ENCODE measurements around the gene EVX2. TPM values are rescaled to one million over a fixed set of nuclear protein-coding genes. Genes with fewer than 3 reads are reported as not detected.
A peak's percentile ranks its signal among the peaks of the same experiment; 100 is the strongest.

EVX2 gene
- total RNA-seq, 2 donors from 2014 or later, result not detected

DNA sequence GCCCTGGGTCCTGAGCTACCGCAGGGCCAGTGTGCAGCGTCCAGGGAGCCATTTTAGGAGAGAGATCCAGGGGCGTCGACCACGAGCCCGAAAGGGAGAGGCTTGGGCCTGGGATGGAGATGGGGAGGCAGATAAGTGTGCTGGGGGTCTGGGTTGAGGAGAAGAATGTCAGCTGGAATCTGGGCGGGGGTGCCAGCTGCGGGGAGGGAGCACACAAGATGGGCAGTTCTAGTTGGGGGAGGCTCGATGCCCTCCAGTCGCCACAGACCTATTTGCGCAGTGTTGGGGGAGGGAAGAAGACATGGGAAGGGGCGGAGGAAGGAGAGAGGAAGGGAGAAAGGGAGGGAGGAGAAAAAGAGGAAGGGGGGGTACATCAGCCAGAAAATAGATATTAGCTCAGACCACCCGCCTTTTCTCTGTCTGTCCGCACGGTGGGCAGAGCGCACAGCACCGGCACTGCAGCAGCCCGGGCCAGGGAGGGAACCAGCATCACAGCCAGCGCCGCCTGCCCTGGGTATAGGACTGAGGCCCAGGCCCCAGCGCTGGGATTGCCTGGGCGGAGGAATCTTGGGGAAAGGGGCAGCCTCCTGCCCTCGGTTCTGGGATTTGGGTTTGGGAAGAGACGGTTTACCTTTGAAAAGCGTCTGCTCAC lies 21.4 kb upstream of the EVX2 start:
- DNase-seq (ENCODE audit: low spot score), result no peak
- TF ChIP-seq, protein P1, sequence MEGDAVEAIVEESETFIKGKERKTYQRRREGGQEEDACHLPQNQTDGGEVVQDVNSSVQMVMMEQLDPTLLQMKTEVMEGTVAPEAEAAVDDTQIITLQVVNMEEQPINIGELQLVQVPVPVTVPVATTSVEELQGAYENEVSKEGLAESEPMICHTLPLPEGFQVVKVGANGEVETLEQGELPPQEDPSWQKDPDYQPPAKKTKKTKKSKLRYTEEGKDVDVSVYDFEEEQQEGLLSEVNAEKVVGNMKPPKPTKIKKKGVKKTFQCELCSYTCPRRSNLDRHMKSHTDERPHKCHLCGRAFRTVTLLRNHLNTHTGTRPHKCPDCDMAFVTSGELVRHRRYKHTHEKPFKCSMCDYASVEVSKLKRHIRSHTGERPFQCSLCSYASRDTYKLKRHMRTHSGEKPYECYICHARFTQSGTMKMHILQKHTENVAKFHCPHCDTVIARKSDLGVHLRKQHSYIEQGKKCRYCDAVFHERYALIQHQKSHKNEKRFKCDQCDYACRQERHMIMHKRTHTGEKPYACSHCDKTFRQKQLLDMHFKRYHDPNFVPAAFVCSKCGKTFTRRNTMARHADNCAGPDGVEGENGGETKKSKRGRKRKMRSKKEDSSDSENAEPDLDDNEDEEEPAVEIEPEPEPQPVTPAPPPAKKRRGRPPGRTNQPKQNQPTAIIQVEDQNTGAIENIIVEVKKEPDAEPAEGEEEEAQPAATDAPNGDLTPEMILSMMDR (IDR thresholded peaks at IDR 0.05), result no peak
- Histone ChIP-seq H3K4me1 (ENCODE audit: control insufficient read depth in 1 of 2, low read depth in 2 of 2) (peaks cover 12 to 25% of the 10 kb centered on the region in 2 donors), H3K4me3 (peak overlapping the region; percentile 18), H3K36me3 (no peaks in the 10 kb centered on the region), H3K27me3 (replicated peaks; ENCODE audit: insufficient read depth) (peaks cover 52% of the 10 kb centered on the region), H3K27ac (no peak overlapping the region), H3K9me3 (no peaks in the 10 kb centered on the region)
- no peak for ATAC-seq (ENCODE audit: insufficient number of reproducible peaks, low FRiP score, low read depth)

DNA sequence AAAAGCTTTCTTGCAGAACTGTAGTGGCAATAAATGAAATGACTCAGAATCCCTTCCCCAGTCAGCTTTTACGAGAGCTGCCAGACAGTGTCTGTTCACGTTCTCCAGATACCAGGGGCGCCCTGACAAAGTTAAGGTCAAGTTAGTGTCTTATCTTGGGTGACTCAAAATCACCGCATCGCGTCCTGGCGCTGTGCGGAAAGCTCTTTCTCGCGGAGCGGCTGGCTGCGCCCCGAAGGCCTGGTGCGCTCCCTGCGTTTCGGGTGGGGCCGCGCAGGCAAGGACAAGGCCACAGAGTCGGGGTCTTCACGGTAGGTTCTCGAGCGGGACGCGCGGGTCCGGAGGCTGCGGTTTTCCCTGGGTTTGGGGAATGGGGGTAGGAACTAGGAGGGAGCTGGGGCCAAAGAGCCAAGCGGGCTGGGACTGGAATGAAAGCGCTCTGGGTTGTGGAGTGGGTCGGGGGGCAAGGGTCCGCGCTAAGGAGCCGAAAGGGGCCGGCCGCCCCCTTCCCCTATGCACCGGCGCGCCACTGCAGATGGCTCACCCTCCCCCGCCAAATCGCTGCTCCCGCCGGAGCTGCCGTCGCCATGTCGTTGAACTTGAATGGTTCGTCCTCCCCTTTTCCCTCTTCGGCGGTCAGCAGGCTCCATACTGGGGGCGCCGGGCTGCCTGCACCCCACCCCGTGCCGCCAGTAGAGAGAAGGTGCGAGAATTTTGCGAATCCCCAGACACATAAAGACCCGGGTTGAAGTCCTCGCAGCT lies 20.7 kb upstream of the EVX2 start:
- H3K4me3 ChIP-seq, result peak overlapping the region; percentile 18
- peaks cover 12 to 25% of the 10 kb centered on the region in 2 donors for H3K4me1 ChIP-seq (ENCODE audit: control insufficient read depth in 1 of 2, low read depth in 2 of 2)
- no peak overlapping the region for H3K27ac ChIP-seq
- TF ChIP-seq, protein P1 (IDR thresholded peaks at IDR 0.05), result no peak
- no peak for ATAC-seq (ENCODE audit: insufficient number of reproducible peaks, low FRiP score, low read depth)
- no peaks in the 10 kb centered on the region for H3K36me3 ChIP-seq
- H3K27me3 ChIP-seq (replicated peaks; ENCODE audit: insufficient read depth), result peaks cover 50% of the 10 kb centered on the region
- H3K9me3 ChIP-seq, result no peaks in the 10 kb centered on the region
- no peak for DNase-seq (ENCODE audit: low spot score)

DNA sequence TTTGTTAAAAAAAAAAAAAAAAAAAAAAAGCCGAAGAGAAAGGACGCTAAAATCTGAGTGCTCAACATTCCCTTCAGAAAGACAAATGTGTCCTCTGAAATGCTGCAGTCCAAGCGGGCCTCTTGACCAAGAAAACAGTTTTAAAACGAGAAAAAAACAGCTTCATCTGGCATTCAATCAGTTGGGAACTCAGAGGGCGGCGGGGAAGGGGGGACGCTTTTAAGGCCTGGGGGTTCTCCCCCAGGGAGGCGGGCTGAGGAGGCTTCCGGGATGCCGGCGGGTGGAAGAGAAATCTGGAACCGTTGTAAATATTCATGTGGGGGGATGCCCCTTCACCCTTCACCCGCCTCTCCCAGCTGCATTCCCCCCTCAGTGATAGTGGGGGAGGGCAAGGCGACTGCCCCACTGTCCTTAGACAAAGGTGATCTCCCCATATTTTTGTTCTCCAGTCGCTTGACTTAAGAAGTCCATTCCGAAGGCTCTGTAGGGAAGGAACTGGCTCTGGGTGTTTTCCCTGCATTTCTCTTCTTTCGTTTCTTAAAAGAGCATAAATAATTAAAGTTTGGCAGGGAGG lies 20.1 kb upstream of the EVX2 start:
- H3K4me1 ChIP-seq (ENCODE audit: control insufficient read depth in 1 of 2, low read depth in 2 of 2), result peaks cover 12 to 25% of the 10 kb centered on the region in 2 donors
- DNase-seq (ENCODE audit: low spot score) (no peak), ATAC-seq (ENCODE audit: insufficient number of reproducible peaks, low FRiP score, low read depth) (no peak)
- no peaks in the 10 kb centered on the region for H3K36me3 ChIP-seq
- TF ChIP-seq, protein P1 (IDR thresholded peaks at IDR 0.05), result no peak
- H3K27ac ChIP-seq, result no peak overlapping the region
- no peaks in the 10 kb centered on the region for H3K9me3 ChIP-seq
- H3K27me3 ChIP-seq (replicated peaks; ENCODE audit: insufficient read depth), result peaks cover 50% of the 10 kb centered on the region
- H3K4me3 ChIP-seq, result no peak overlapping the region

DNA sequence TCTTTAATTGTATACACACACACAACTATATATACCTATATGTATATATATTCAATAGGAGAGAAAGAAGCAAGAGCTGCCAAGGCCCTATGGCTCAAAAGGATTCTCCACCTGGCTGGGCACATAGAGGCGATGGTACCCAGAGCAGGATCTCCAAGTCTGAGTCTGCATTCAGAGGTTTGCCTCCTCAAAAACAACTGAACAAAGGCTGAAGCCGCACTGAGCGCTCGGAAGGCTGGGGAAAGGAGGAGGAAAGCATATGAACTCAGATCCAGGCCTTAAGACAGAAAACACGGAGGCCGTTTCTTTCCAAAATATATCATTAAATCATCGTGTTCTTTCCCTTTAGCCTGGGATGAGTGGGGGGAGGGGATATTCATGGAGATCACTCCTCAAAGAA lies 19.4 kb upstream of the EVX2 start:
- no peak overlapping the region for H3K27ac ChIP-seq
- DNase-seq (ENCODE audit: low spot score), result no peak
- no peaks in the 10 kb centered on the region for H3K9me3 ChIP-seq
- H3K27me3 ChIP-seq (replicated peaks; ENCODE audit: insufficient read depth), result peaks cover 57% of the 10 kb centered on the region
- no peak overlapping the region for H3K4me3 ChIP-seq
- TF ChIP-seq, protein P1 (IDR thresholded peaks at IDR 0.05), result no peak
- peaks cover 12 to 25% of the 10 kb centered on the region in 2 donors for H3K4me1 ChIP-seq (ENCODE audit: control insufficient read depth in 1 of 2, low read depth in 2 of 2)
- no peaks in the 10 kb centered on the region for H3K36me3 ChIP-seq
- ATAC-seq (ENCODE audit: insufficient number of reproducible peaks, low FRiP score, low read depth), result no peak

DNA sequence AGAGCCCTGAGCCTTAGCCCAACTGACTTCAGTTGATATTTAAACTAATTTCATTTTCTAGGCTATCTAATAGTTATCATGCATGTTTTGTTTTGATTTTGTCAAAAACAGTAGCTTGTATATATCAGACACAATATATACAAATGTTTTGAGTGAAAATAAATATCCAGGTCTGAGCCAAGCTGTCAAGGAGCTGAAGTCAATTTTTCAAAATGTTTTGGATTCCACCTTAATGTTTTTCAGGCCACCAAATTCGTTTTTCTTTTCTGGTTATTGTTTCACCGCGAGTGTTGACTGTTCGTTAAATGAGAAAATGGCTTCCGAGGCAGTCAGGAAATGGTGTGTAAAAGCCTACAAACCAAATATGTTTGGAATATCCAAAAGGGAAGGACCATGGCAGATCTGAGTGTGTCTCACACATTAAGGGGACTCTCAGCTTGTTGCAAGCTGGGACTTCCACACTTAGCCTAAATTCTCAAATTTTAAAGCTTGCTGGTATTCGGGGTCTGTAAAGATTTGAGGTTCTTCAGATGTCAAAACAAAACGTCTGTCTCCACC lies 18.6 kb upstream of the EVX2 start:
- H3K4me3 ChIP-seq, result no peak overlapping the region
- H3K36me3 ChIP-seq, result no peaks in the 10 kb centered on the region
- peaks cover 62% of the 10 kb centered on the region for H3K27me3 ChIP-seq (replicated peaks; ENCODE audit: insufficient read depth)
- H3K9me3 ChIP-seq, result no peaks in the 10 kb centered on the region
- H3K27ac ChIP-seq, result no peak overlapping the region
- peaks cover 12 to 24% of the 10 kb centered on the region in 2 donors for H3K4me1 ChIP-seq (ENCODE audit: control insufficient read depth in 1 of 2, low read depth in 2 of 2)
- TF ChIP-seq, protein P1 (IDR thresholded peaks at IDR 0.05), result no peak
- ATAC-seq (ENCODE audit: insufficient number of reproducible peaks, low FRiP score, low read depth), result no peak
- no peak for DNase-seq (ENCODE audit: low spot score)
